Cerebellar nuclear complex (tissue), 1 donor: Measurements from ENCODE around the gene OR2B6.
"Not testable (repeated sequence)": the region's sequence is repeated elsewhere in the genome, so short reads cannot be mapped to it uniquely, and the experiment has no call there.

ENCODE experiments used
- DNase-seq, 2 experiments: peaks; one replicate each; lab custom pipeline; 2025; lab: John Stamatoyannopoulos, UW

The OR2B6 gene

GRCh38 chr6:27956941-27957340, at the start of gene OR2B6:
Gene OR2B6, plus strand, starts transcription at chr6:27957241. Its CDS starts 0 bp downstream, at chr6:27957241.
- DNase-seq = no peak

GRCh38 chr6:27908017-27908416, 49.0 kb upstream of the OR2B6 start:
- DNase-seq = no peak

GRCh38 chr6:27911956-27912446, 45.0 kb upstream of the OR2B6 start, which contains the start of gene OR2B2:
Gene OR2B2, minus strand, starts transcription at chr6:27912396. Its CDS starts 77 bp downstream, at chr6:27912319.
- DNase-seq = no peak

- no peak for DNase-seq
Observed at GRCh38 chr6:27922949-27923348, 34.1 kb upstream of the OR2B6 start.

GRCh38 chr6:27924179-27924578, 32.9 kb upstream of the OR2B6 start:
- DNase-seq = no peak

GRCh38 chr6:27928041-27928440, 29.0 kb upstream of the OR2B6 start:
- not testable (repeated sequence) for DNase-seq

GRCh38 chr6:27929930-27930329, 27.1 kb upstream of the OR2B6 start:
- DNase-seq = not testable (repeated sequence)

GRCh38 chr6:27931209-27931608, 25.8 kb upstream of the OR2B6 start:
- DNase-seq = no peak

- no peak for DNase-seq
Observed at GRCh38 chr6:27940766-27941165, 16.3 kb upstream of the OR2B6 start.

GRCh38 chr6:27943072-27943471, 14.0 kb upstream of the OR2B6 start:
- DNase-seq = not testable (repeated sequence)

- DNase-seq = no peak
Observed at GRCh38 chr6:27948237-27948636, 8.8 kb upstream of the OR2B6 start.

- DNase-seq = no peak
Observed at GRCh38 chr6:27951040-27951439, 6.0 kb upstream of the OR2B6 start.

- no peak for DNase-seq
Observed at GRCh38 chr6:27957516-27957915, 475 bp downstream of the OR2B6 start.

GRCh38 chr6:27962506-27962905, 5.5 kb downstream of the OR2B6 start:
- DNase-seq = no peak

GRCh38 chr6:27966044-27966443, 9.0 kb downstream of the OR2B6 start:
- no peak for DNase-seq

- DNase-seq = no peak
Observed at GRCh38 chr6:27966816-27967426, 9.9 kb downstream of the OR2B6 start.

GRCh38 chr6:27970444-27970843, 13.4 kb downstream of the OR2B6 start:
- no peak for DNase-seq

- no peak for DNase-seq
Observed at GRCh38 chr6:27972750-27973149, 15.7 kb downstream of the OR2B6 start.

- DNase-seq = no peak
Observed at GRCh38 chr6:27977387-27977786, 20.3 kb downstream of the OR2B6 start.

- no peak for DNase-seq
Observed at GRCh38 chr6:27978705-27979104, 21.7 kb downstream of the OR2B6 start.

GRCh38 chr6:27980111-27980510, 23.1 kb downstream of the OR2B6 start:
- no peak for DNase-seq

- no peak for DNase-seq
Observed at GRCh38 chr6:27986928-27987725, 30.1 kb downstream of the OR2B6 start.

GRCh38 chr6:27994616-27995015, 37.6 kb downstream of the OR2B6 start:
- DNase-seq = no peak
